RPMI7951 (cell line): ENCODE results near the gene UBTD1. TPM values are rescaled to one million over a fixed set of nuclear protein-coding genes. Genes with fewer than 3 reads are reported as not detected.

Experiments
- DNase-seq: peaks from one replicate; pipeline ENCODE4 v3.0.0-alpha.2; 2012; ENCODE audit warnings: low read depth
- total RNA-seq: library from RNA; depleted of rRNA; stranded (reverse); fragments of >200 nt; shearing (Covaris generic); gene quantifications from 2 replicates; pipeline ENCODE4 v1.2.3, GENCODE V29; 2014

The UBTD1 gene
- total RNA-seq, 1 experiment from 2014 or later = 18.5 TPM

- no peak for DNase-seq
Measured at GRCh38 chr10:97584798-97585438, 86.2 kb downstream of the UBTD1 start.

DNA sequence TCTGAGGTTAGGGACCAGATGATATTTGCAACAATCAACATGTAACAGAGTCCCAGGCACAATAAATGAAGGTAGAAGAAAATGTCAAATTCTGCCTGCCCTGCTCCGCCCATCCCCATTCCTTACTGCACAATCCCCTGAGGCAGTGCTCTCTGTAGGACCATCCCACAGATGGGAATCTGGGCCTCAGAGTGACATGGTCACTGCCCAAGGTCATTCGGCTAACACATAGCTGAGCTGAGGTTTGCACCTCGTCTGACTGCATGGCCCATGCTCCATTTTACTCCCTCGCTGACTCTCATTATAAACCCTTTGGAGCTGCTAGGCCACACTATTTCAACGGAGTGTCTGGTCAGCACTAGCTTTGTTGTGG lies 86.7 kb downstream of the UBTD1 start:
- no peak for DNase-seq

DNA sequence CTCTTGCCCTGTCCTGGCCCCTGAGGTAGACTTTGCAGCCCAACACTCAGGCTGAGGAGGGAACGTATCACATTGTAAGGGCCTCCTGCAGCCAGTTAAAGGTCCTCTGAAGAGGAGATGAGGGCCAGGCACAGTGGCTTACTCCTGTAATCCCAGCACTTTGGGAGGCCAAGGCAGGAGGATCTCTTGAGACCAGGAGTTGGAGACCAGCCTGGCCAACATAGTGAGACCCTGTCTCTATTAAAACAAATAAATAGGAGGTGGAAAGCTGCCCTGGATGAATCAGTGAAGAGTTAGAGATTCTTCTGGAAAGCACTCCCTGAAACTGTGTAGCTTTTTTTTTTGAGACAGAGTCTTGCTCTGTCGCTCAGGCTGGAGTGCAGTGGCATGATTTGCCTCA lies 88.5 kb downstream of the UBTD1 start:
- DNase-seq = no peak

- DNase-seq = peak; percentile 13
Measured at GRCh38 chr10:97589479-97589878, 90.8 kb downstream of the UBTD1 start, which contains the start of gene C10orf62. Gene C10orf62, plus strand, starts transcription at chr10:97589721. Its CDS starts 177 bp downstream, at chr10:97589898.

DNA sequence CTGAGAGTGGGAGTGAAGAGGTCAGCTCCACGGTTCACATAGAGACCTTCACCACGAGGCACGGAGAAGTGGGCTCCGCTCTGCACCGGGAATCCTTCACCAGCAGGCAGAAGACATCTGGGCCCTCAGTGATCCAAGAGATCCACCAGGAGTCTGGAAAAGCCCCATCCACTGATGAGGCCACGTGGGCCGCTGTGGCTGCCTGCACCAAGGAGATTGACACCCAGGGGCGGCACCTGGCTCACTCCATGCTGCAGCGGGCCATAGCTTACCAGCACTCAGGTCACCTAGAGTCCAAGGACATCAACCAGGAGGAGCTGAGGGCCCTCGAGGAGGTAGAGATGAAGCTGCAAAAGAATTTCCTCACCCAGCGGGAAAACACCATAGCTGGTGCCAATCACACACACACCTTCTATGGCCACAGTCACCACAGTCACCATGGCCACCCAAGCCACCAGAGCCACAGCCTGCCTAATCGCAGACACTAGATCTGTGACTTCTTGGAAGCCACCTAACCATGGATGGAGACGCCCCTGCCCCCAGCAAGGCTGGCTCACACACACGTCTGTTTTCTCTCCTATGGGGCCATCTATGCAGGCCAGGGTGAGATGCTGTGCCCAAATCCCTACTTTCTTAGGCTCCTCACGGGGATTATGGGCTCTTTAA lies 91.5 kb downstream of the UBTD1 start:
- no peak for DNase-seq

DNA sequence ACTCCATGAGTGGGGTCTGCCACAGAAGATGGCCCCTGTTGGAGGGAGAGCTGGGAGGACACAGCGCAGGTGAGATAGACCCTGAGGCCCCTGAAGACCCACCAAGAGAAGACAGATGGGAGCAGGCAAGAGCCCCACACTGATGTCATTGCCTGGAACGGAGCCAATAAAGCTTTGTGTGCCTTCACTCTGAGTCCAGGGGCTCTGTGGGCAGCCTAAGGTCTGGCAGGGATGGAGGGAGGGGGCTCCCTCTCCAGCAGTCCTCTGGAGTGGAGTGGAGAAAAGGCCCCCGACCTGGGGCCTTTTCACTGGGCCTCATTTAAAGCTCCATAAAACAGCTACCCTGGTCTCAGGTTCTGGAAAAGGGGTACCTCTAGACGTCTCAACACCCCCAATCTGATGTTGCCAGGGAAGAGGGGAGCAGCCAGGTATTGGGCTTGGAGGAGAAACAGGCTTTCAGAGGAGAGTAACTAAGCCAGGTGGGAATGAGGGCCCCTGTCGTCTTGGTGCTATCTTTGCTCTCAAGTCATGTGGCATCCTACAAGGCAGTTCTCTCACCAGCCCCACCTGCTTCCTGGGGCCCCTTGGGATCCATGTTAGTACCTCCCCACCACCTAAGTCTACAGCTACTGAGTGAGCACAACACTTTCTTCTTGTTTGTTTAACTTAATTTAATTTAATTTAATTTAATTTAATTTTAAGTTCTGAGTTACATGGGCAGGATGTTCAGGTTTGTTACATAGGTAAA lies 92.2 kb downstream of the UBTD1 start:
- no peak for DNase-seq

- DNase-seq = no peak
Measured at GRCh38 chr10:97593421-97593820, 94.7 kb downstream of the UBTD1 start.

DNA sequence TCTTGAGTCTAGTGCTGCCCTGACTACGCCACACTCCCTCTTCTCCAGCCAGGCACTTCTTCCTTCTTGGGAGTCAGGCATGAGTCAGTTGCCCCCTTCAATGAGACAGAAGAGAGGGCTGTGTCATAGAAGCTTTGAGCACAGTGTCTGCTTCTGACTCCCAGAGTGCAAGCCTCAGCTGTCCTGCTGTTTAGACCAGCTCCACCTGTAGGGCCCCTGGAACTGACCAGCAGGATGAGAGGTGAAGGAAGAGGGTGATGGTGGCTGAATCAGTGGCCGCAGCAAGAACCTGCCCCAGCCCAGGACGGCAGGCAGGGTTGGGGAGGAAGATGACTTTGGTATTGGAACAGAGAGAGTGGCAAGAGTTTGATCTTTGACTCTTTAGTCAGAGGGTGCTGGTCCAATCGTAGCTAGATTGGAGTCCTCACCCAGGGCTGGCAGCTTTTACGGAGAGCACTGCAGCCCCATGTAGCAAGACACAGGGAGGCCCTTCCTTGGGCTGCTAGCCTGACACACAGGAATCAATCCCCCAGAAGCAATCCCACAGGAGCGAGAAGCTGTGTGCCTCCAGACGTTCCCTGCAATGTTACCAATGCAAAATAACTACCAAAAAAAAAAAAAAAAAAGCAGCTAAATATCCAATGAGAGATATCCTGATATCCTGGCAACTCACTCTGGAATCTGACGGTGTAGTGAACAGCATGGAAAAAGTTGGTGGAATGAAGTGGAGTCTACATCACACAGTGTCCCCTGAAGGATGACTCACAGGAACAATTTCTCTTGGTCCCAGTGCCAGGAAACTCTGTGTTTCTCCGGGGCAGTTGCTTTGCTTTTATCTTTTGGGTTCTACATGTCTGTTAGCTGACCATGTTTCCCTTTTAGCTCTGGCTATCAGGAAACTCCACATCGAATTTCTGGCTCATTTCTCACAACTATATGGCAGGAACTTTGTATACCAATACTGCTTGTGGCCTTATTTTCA lies 97.7 kb downstream of the UBTD1 start:
- peak; percentile 88 for DNase-seq

- no peak for DNase-seq
Measured at GRCh38 chr10:97597778-97598177, 99.1 kb downstream of the UBTD1 start.

DNA sequence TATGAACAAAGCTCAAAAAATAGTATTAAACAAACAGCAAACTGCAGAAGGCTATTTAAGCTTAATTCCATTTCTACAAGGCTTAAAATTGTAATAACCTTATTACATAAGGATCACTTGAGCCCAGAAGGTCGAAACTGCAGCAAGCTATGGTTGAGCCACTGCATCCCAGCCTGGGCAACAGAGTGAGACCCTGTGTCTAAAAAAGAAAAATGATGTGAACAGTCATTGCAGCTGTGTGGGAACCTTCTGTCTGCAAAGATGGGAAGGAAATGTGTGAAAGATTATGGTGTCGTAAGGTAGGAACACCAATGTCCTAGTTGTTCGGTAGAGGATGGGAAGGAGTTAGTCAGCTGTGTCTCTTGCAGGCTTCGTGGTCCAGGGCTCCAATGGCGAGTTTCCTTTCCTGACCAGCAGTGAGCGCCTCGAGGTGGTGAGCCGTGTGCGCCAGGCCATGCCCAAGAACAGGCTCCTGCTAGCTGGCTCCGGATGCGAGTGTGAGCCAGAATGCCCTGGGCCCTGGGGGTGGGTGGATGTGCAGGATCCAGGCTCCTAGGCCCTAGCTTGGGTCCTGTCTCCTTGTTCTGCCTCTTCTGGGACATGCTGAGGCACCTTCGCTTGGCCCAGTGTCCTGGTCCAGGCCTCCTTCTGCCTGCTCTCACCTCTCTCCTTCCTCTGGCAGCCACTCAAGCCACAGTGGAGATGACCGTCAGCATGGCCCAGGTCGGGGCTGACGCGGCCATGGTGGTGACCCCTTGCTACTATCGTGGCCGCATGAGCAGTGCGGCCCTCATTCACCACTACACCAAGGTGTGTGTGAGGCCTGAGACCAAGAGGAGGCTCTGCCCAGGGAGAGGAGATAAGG lies 99.9 kb downstream of the UBTD1 start:
- no peak for DNase-seq

- no peak for DNase-seq
Measured at GRCh38 chr10:97599272-97599619, 100.5 kb downstream of the UBTD1 start.

- DNase-seq = no peak
Measured at GRCh38 chr10:97600616-97601015, 101.9 kb downstream of the UBTD1 start.

DNA sequence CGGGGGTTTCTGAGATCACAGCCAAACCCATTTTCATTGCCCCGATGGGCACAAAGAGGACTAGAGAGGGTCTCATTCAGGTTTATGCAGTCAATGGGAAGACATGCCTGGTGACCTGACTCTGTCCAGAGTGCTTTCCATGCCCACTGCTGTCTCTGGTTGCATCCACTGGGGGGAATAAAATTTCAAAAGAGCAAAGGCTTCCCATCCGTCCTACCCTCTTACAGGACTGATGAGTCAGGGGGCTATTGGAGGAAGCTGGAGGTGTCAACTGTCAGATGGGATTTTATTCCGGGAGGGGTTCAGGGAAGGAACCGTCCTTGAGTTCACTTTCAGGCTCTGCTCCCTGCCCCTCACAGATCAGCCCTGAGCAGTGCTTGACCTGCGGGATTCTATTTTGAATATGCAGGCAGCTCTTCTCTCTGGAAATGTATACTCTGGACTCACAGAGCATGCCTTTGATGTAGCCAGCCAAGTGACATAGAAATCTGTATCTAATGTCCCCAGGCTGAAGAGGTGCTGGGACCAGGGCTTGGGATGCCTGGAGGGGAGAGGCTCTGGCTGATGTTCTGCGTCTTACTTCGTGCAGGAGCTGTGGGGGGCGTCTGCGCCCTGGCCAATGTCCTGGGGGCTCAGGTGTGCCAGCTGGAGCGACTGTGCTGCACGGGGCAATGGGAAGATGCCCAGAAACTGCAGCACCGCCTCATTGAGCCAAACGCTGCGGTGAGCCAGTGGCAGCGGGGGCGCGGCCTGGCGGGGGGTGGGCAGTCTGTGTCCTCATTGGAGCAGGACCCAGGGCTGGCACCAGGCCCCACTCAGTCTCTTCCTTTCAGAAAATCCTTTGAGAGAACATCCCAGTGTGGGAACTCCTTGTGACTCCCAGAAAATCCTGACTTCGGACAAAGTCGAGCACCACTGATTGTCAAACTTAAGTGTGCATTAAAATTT lies 102.8 kb downstream of the UBTD1 start:
- DNase-seq = no peak

DNA sequence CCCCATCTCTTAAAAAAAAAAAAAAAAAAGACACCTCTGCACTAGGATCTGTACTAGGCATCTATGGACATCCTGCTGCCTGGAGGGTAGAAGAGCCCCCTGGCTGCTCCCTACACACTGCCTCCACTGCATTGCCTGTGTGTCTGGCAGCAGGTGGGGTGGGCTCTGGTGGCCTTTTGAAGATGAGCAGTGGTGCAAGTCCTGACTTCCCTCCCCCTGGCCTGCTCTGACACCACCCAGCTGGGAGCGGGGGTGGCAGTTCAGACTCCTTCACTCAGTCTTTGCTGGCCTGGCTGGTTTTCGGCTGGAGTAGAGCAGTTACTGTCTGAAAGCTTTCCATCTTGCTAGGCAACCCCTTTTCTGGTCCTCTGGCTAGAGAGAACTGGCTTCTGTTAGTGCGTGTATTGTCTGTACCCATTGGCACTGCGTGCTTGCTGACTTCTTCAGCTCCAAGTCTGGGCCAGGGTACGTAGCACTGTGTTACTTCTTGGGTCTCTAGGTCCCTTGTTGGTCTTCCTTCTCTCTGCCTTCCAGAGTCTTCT lies 108.4 kb downstream of the UBTD1 start:
- no peak for DNase-seq

GRCh38 chr10:97608991-97609561 lies 110.4 kb downstream of the UBTD1 start:
- DNase-seq = no peak

- DNase-seq = no peak
Measured at GRCh38 chr10:97611473-97611872, 112.7 kb downstream of the UBTD1 start.

GRCh38 chr10:97612386-97612785 lies 113.7 kb downstream of the UBTD1 start:
- DNase-seq = peak; percentile 64

GRCh38 chr10:97618285-97618684 lies 119.6 kb downstream of the UBTD1 start:
- DNase-seq = no peak

DNA sequence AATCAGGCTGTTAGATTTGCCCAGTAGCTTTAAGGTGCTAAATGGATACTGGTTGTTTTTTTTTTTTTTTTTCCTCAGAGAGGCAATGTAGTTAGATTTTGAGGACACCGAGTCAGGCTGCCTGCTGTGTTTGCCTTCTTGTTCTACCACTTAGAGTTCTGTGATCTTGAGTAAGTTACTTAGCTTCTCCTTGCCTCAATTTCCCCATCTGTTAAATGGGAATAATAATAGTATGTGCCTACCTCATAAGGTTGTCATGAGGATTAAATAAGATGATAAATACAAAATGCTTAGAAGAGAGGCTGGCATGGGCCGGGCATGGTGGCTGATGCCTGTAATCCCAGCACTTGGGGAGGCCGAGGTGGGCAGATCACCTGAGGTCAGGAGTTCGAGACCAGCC lies 120.0 kb downstream of the UBTD1 start:
- no peak for DNase-seq
